Measurements from ENCODE around the gene CYP4F22.

The CYP4F22 gene

GRCh38 chr19:15540435-15540834 is 32.1 kb downstream of the CYP4F22 start:
- TF ChIP-seq CTCF (IDR thresholded peaks at IDR 0.05; ENCODE audit: borderline replicate concordance, insufficient read depth, low read depth, low read length): no peak

GRCh38 chr19:15544283-15544682 is 36.0 kb downstream of the CYP4F22 start:
- TF ChIP-seq CTCF (IDR thresholded peaks at IDR 0.05; ENCODE audit: borderline replicate concordance, insufficient read depth, low read depth, low read length): no peak
- no peak overlapping the region for H3K4me3 ChIP-seq (ENCODE audit: low read depth, low read length)

More at GRCh38 chr19:15540435-15540834, 32.1 kb downstream of the CYP4F22 start:
- no peak overlapping the region for H3K4me3 ChIP-seq (ENCODE audit: low read depth, low read length)

- TF ChIP-seq CTCF (IDR thresholded peaks at IDR 0.05; ENCODE audit: borderline replicate concordance, insufficient read depth, low read depth, low read length): no peak
- no peak overlapping the region for H3K4me3 ChIP-seq (ENCODE audit: low read depth, low read length)
Observed at GRCh38 chr19:15544970-15545369, 36.6 kb downstream of the CYP4F22 start.

GRCh38 chr19:15548648-15549047 is 40.3 kb downstream of the CYP4F22 start:
- H3K4me3 ChIP-seq (ENCODE audit: low read depth, low read length): no peak overlapping the region
- TF ChIP-seq CTCF (IDR thresholded peaks at IDR 0.05; ENCODE audit: borderline replicate concordance, insufficient read depth, low read depth, low read length): no peak

- no peak for TF ChIP-seq CTCF (IDR thresholded peaks at IDR 0.05; ENCODE audit: borderline replicate concordance, insufficient read depth, low read depth, low read length)
- no peak overlapping the region for H3K4me3 ChIP-seq (ENCODE audit: low read depth, low read length)
Observed at GRCh38 chr19:15549581-15549980, 41.3 kb downstream of the CYP4F22 start.

GRCh38 chr19:15550273-15550672 is 41.9 kb downstream of the CYP4F22 start:
- TF ChIP-seq CTCF (IDR thresholded peaks at IDR 0.05; ENCODE audit: borderline replicate concordance, insufficient read depth, low read depth, low read length): no peak
- no peak overlapping the region for H3K4me3 ChIP-seq (ENCODE audit: low read depth, low read length)

- no peak overlapping the region for H3K4me3 ChIP-seq (ENCODE audit: low read depth, low read length)
Observed at GRCh38 chr19:15550929-15551292, 42.6 kb downstream of the CYP4F22 start.

More at GRCh38 chr19:15550929-15551292, 42.6 kb downstream of the CYP4F22 start:
- TF ChIP-seq CTCF (IDR thresholded peaks at IDR 0.05; ENCODE audit: borderline replicate concordance, insufficient read depth, low read depth, low read length): no peak

All from GM12875 (cell line).